Ishikawa (cell line): ENCODE data around the gene GAS2L2.

ENCODE experiments used
- CEBPB ChIP-seq: IDR thresholded peaks from 2 replicates; pipeline ENCODE4 v1.6.1; 2012
- EP300 ChIP-seq: IDR thresholded peaks from 2 replicates; pipeline ENCODE4 v1.6.1; 2012; ENCODE audit warnings: borderline replicate concordance
- REST ChIP-seq: IDR thresholded peaks from 2 replicates; pipeline ENCODE4 v1.6.1; 2012; ENCODE audit warnings: low read depth, mild to moderate bottlenecking
- TAF1 ChIP-seq: IDR thresholded peaks from 2 replicates; pipeline ENCODE4 v1.6.1; 2012; ENCODE audit warnings: low read depth, mild to moderate bottlenecking
- TEAD4 ChIP-seq: IDR thresholded peaks from 2 replicates; pipeline ENCODE4 v1.6.1; 2012
- YY1 ChIP-seq: IDR thresholded peaks from 2 replicates; pipeline ENCODE4 v1.6.1; 2012; ENCODE audit warnings: low read depth

GRCh38 chr17:35793257-35793656 is 40.2 kb upstream of the GAS2L2 start:
- TF ChIP-seq REST (no peak), CEBPB (no peak), TAF1 (no peak), EP300 (no peak), TEAD4 (no peak), YY1 (no peak)
